Motor neuron (in vitro differentiated cells): ENCODE data around the gene ZNF280D. TPM values are rescaled to one million over a fixed set of nuclear protein-coding genes. Genes with fewer than 3 reads are reported as not detected.
"Not testable (repeated sequence)": the region's sequence is repeated elsewhere in the genome, so short reads cannot be mapped to it uniquely, and the experiment has no call there.

Experiments used
- ATAC-seq, 8 experiments: fragments of 200-7000 bp; cut with Tn5 transposase; replicated peaks in 6 of 8; 2 replicates each; pipeline ENCODE4 v1.8.0; 2021; ENCODE audit warnings: mild to moderate bottlenecking in 8 of 8, moderate library complexity in 8 of 8
- H3K27ac ChIP-seq, 2 donors: fragments of 250-450 bp; sonication (Bioruptor Pico); 2 replicates each; pipeline ENCODE4 v1.9.0; 2021; ENCODE audit warnings: antibody characterized with exemption in 2 of 2, mild to moderate bottlenecking in 2 of 2, moderate library complexity in 1 of 2
- H3K4me1 ChIP-seq, 2 donors: fragments of 250-450 bp; sonication (Bioruptor Pico); replicated peaks in 1 of 2; 2 replicates each; pipeline ENCODE4 v1.6.1; 2021; ENCODE audit warnings: antibody characterized with exemption in 2 of 2, mild to moderate bottlenecking in 2 of 2, moderate library complexity in 1 of 2
- H3K4me3 ChIP-seq, 5 donors: fragments of 250-450 bp; sonication (Bioruptor Pico); 2 replicates each; pipeline ENCODE4 v1.9.0; 2021; ENCODE audit warnings: antibody characterized with exemption in 5 of 5, mild to moderate bottlenecking in 5 of 5, moderate library complexity in 4 of 5
- WGBS, 10 experiments: fragments of 450-650 bp; shearing (Covaris generic); methylation state at CpG; one replicate each; pipeline ENCODE4 v1.0.0; 2022; 5-methylcytosine and 5-hydroxymethylcytosine counted together
- in situ Hi-C, 9 experiments: fragments of 400-800 bp; cut with MboI; loops; one replicate each; pipeline ENCODE4 v1.15.0; 2021; ENCODE audit warnings: low sequenced_read_pairs in 9 of 9, low pct_unique_long_range_greater_than_20kb in 2 of 9; ENCODE audit not compliant: unreplicated experiment in 9 of 9
- total RNA-seq, 8 experiments: library from RNA; unstranded; fragments of 300-600 nt; gene quantifications; 2 replicates each; pipeline versions ENCODE4 v1.2.3 to v1.2.4, GENCODE V29; 2022

ZNF280D gene, protein sequence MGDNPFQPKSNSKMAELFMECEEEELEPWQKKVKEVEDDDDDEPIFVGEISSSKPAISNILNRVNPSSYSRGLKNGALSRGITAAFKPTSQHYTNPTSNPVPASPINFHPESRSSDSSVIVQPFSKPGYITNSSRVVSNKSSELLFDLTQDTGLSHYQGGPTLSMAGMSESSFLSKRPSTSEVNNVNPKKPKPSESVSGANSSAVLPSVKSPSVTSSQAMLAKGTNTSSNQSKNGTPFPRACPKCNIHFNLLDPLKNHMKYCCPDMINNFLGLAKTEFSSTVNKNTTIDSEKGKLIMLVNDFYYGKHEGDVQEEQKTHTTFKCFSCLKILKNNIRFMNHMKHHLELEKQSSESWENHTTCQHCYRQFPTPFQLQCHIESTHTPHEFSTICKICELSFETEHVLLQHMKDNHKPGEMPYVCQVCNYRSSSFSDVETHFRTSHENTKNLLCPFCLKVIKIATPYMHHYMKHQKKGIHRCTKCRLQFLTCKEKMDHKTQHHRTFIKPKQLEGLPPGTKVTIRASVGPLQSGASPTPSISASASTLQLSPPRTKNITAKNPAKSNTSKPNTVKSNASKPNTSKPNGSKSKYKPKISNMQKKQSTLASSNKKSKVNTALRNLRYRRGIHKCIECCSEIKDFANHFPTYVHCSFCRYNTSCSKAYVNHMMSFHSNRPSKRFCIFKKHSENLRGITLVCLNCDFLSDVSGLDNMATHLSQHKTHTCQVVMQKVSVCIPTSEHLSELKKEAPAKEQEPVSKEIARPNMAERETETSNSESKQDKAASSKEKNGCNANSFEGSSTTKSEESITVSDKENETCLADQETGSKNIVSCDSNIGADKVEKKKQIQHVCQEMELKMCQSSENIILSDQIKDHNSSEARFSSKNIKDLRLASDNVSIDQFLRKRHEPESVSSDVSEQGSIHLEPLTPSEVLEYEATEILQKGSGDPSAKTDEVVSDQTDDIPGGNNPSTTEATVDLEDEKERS
- 10 to 100 TPM; 14.6 to 68.1 (median 34.1) TPM for total RNA-seq

- Histone ChIP-seq H3K27ac (peak within 1 kb of the TSS; percentile 93 to 97), H3K4me1 (peaks cover 20 to 25% of the 10 kb centered on the region in 2 donors), H3K4me3 (peak within 1 kb of the TSS; percentile 32 to 64 (median 35))
- WGBS, 10 experiments = 21 to 100% (median 43%) methylated on average over 5 to 13 of the region's 101 CpGs; no CpG with 5 or more reads in 4 of the 10 experiments
- ATAC-seq = peak; percentile 86 to 96 (median 90)
- in situ Hi-C loops = no loop called here
Measured at GRCh38 chr15:56733136-56734012, at the start of gene ZNF280D. ZNF280D (minus strand) TSS chr15:56733509; CDS start chr15:56707109, 26,400 bp downstream.

DNA sequence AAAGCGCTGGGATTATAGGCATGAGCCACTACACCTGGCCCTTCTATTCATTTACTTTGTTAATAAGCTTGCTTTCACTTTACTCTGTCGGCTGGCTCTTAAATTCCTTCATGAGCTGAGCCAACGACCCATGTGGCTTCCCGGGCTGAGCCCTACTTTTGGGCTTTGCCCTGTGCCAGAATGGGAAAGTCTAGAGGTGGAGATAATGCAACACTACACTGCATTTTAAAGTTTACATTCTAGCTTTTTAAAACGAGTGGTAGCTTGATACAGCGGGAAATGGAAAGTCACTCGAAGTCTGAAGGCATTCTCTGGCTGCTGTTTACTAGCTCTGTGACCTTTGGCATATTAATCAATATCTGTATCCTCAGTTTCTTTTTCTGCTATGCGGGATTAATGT, 49.0 kb upstream of the ZNF280D start:
- no peak overlapping the region for H3K27ac ChIP-seq
- in situ Hi-C loops = no loop called here
- H3K4me1 ChIP-seq = no peaks in the 10 kb centered on the region
- 43 to 93% (median 86%) methylated on average over 1 to 8 of the region's 8 CpGs; no CpG with 5 or more reads in 2 of the 10 experiments for WGBS, 10 experiments
- no peak for ATAC-seq
- H3K4me3 ChIP-seq = no peak overlapping the region

DNA sequence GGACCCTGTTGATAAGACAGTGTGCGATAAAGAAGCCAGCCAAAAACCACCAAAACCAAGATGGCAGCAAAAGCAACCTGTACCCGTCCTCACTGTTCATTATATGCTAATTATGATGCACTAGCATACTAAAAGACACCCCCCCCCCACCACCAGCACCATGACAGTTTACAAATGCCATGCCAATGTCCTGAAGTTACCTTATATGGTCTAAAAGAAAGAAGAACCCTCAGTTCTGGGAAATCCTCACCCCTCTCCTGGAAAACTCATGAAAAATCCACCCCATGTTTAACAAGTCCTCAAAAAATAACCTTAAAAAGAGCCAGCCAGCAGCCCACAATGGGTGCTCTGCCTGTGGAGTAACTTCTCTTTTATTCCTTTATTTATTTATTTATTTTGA, 48.4 kb upstream of the ZNF280D start:
- H3K4me3 ChIP-seq = no peak overlapping the region
- 50 to 100% (median 83%) methylated on average over 1 of the region's 2 CpGs; no CpG with 5 or more reads in 7 of the 10 experiments for WGBS, 10 experiments
- no peak for ATAC-seq
- in situ Hi-C loops = no loop called here
- no peak overlapping the region for H3K27ac ChIP-seq
- H3K4me1 ChIP-seq = no peaks in the 10 kb centered on the region

- ATAC-seq, H3K27ac ChIP-seq, H3K4me1 ChIP-seq, in situ Hi-C loops, H3K4me3 ChIP-seq: not testable (repeated sequence)
- 73 to 100% (median 94%) methylated on average over 1 to 6 of the region's 12 CpGs; no CpG with 5 or more reads in 2 of the 10 experiments for WGBS, 10 experiments
Measured at GRCh38 chr15:56780102-56780725, 46.9 kb upstream of the ZNF280D start.

DNA sequence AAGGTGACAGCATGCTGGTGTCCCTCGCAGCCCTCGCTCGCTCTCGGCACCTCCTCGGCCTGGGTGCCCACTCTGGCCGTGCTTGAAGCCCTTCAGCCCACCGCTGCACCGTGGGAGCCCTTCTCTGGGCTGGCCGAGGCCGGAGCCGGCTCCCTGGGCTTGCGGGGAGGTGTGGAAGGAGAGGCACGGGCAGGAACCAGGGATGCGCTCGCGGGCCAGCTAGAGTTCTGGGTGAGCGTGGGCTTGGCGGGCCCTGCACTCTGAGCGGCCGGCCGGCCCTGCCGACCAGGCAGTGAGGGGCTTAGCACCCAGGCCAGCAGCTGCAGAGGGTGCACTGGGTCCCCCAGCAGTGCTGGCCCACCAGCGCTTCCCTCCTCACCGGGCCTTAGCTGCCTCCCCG, 46.1 kb upstream of the ZNF280D start:
- 70 to 96% (median 92%) methylated on average over 5 to 12 of the region's 25 CpGs; no CpG with 5 or more reads in 4 of the 10 experiments for WGBS, 10 experiments
- in situ Hi-C loops = not testable (repeated sequence)

GRCh38 chr15:56778761-56779160, 45.5 kb upstream of the ZNF280D start:
- no peak overlapping the region for H3K27ac ChIP-seq
- ATAC-seq = no peak
- no peaks in the 10 kb centered on the region for H3K4me1 ChIP-seq
- H3K4me3 ChIP-seq = no peak overlapping the region
- in situ Hi-C loops = no loop called here
- 17 to 88% (median 70%) methylated on average over 1 to 2 of the region's 2 CpGs; no CpG with 5 or more reads in 1 of the 10 experiments for WGBS, 10 experiments

More for the DNA sequence above, 46.1 kb upstream of the ZNF280D start:
- H3K4me1 ChIP-seq, H3K4me3 ChIP-seq, H3K27ac ChIP-seq, ATAC-seq: not testable (repeated sequence)

DNA sequence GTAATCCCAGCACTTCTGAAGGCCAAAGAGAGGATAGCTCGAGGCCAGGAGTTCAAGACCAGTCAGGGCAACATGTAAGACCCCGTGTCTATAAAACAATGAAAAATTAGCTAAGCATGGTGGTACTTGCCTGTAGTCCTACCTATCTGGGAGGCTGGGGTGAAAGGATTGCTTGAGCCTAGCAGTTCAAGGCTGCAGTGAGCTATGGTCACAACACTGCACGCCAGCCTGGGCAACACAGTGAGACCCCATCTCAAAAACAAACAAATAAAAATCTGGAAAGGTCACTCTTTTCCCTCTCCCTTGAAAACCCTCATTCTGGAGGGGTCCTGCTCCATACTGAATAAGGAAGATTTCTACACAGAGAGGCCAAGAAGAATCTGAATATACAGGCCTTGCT, 43.5 kb upstream of the ZNF280D start:
- WGBS, 10 experiments = 46 to 100% (median 65%) methylated on average over 1 to 3 of the region's 3 CpGs; no CpG with 5 or more reads in 4 of the 10 experiments
- ATAC-seq = no peak
- in situ Hi-C loops = no loop called here
- H3K4me1 ChIP-seq = no peaks in the 10 kb centered on the region
- H3K4me3 ChIP-seq = no peak overlapping the region
- H3K27ac ChIP-seq = no peak overlapping the region

- ATAC-seq = no peak
- WGBS, 10 experiments = 0 to 100% (median 83%) methylated on average over 1 of the region's 1 CpG; no CpG with 5 or more reads in 3 of the 10 experiments
- in situ Hi-C loops = no loop called here
- H3K27ac ChIP-seq = no peak overlapping the region
- no peaks in the 10 kb centered on the region for H3K4me1 ChIP-seq
- no peak overlapping the region for H3K4me3 ChIP-seq
Measured at GRCh38 chr15:56775641-56776040, 42.3 kb upstream of the ZNF280D start.

GRCh38 chr15:56774356-56774755, 41.0 kb upstream of the ZNF280D start:
- H3K27ac ChIP-seq = no peak overlapping the region
- in situ Hi-C loops = no loop called here
- no peak overlapping the region for H3K4me3 ChIP-seq
- no peaks in the 10 kb centered on the region for H3K4me1 ChIP-seq
- 75 to 100% (median 92%) methylated on average over 1 to 2 of the region's 2 CpGs; no CpG with 5 or more reads in 2 of the 10 experiments for WGBS, 10 experiments
- ATAC-seq = no peak

GRCh38 chr15:56772868-56773639, 39.7 kb upstream of the ZNF280D start:
- 29 to 100% (median 60%) methylated on average over 2 to 6 of the region's 6 CpGs; no CpG with 5 or more reads in 1 of the 10 experiments for WGBS, 10 experiments

GRCh38 chr15:56770173-56770572, 36.9 kb upstream of the ZNF280D start:
- no peak overlapping the region for H3K27ac ChIP-seq
- in situ Hi-C loops = no loop called here

More at GRCh38 chr15:56772868-56773639, 39.7 kb upstream of the ZNF280D start:
- in situ Hi-C loops = no loop called here
- Histone ChIP-seq H3K4me1 (no peaks in the 10 kb centered on the region), H3K4me3 (no peak overlapping the region), H3K27ac (no peak overlapping the region)
- peak in 5 of 8 experiments; percentile 16 to 88 (median 65) for ATAC-seq

More at GRCh38 chr15:56770173-56770572, 36.9 kb upstream of the ZNF280D start:
- no peak overlapping the region for H3K4me3 ChIP-seq
- no peaks in the 10 kb centered on the region for H3K4me1 ChIP-seq
- 0 to 100% (median 55%) methylated on average over 1 to 5 of the region's 5 CpGs for whole genome bisulfite sequencing, 10 experiments
- peak in 3 of 8 experiments; percentile 31 to 52 (median 37) for ATAC-seq
